Right atrium auricular region (tissue), 2 donors: ENCODE results near the gene TYK2. TPM values are rescaled to one million over a fixed set of nuclear protein-coding genes. Genes with fewer than 3 reads are reported as not detected.

ENCODE experiments used
- DNase-seq: peaks from one replicate; pipeline ENCODE4 v3.0.0-alpha.2; 2019; ENCODE audit warnings: low spot score
- H3K27ac ChIP-seq, 2 donors: fragments of 200-600 bp; sonication (generic); 1 replicate in 1 of 2; 2 replicates in 1 of 2; pipeline ENCODE4 v1.5.1; 2016 to 2019
- H3K27me3 ChIP-seq, 2 donors: fragments of 200-600 bp; sonication (generic); one replicate each; pipeline versions ENCODE4 v1.5.1 to v1.6.0; 2017 to 2019
- H3K36me3 ChIP-seq: fragments of 200-600 bp; sonication (generic); one replicate; pipeline ENCODE4 v1.5.1; 2016
- H3K4me1 ChIP-seq, 2 donors: fragments of 200-600 bp; sonication (generic); one replicate each; pipeline versions ENCODE4 v1.5.1 to v1.6.0; 2017 to 2019
- H3K4me3 ChIP-seq, 2 donors: fragments of 200-600 bp; sonication (generic); 1 replicate in 1 of 2; 2 replicates in 1 of 2; pipeline ENCODE4 v1.5.1; 2017 to 2019; ENCODE audit warnings: mild to moderate bottlenecking in 1 of 2, moderate library complexity in 1 of 2
- H3K9me3 ChIP-seq, 2 donors: fragments of 200-600 bp; sonication (generic); one replicate each; pipeline ENCODE4 v1.5.1; 2019
- CTCF ChIP-seq, 2 donors: fragments of 200-600 bp; sonication (generic); IDR thresholded peaks; one replicate each; pipeline ENCODE4 v1.5.1; 2019; ENCODE audit warnings: antibody characterized with exemption in 2 of 2
- total RNA-seq, 2 donors: library from RNA; depleted of rRNA; stranded (reverse); fragments of >200 nt; gene quantifications; one replicate each; pipeline ENCODE4 v1.1.0, GENCODE V29; 2016

Gene TYK2
- total RNA-seq, 2 donors from 2014 or later, result 31.7 to 58.8 TPM

GRCh38 chr19:10422046-10422461 is 41.7 kb upstream of the TYK2 start:
- Histone ChIP-seq H3K9me3 (no peaks in the 10 kb centered on the region), H3K4me3 (no peak overlapping the region), H3K27me3 (peaks cover 23 to 64% of the 10 kb centered on the region in 2 donors), H3K4me1 (peaks cover 0 to 50% of the 10 kb centered on the region in 2 donors), H3K27ac (no peak overlapping the region), H3K36me3 (no peaks in the 10 kb centered on the region)
- no peak for TF ChIP-seq CTCF (IDR thresholded peaks at IDR 0.05)
- DNase-seq, result no peak

GRCh38 chr19:10421240-10422045 is 41.1 kb upstream of the TYK2 start:
- TF ChIP-seq CTCF (IDR thresholded peaks at IDR 0.05), result no peak
- no peak for DNase-seq
- Histone ChIP-seq H3K27ac (no peak overlapping the region), H3K4me1 (peaks cover 0 to 56% of the 10 kb centered on the region in 2 donors), H3K4me3 (no peak overlapping the region), H3K27me3 (peaks cover 23 to 69% of the 10 kb centered on the region in 2 donors), H3K9me3 (no peaks in the 10 kb centered on the region), H3K36me3 (no peaks in the 10 kb centered on the region)

GRCh38 chr19:10420444-10421239 is 40.3 kb upstream of the TYK2 start, which contains the start of gene PDE4A:
TSS of gene PDE4A (plus strand) at chr19:10420538. CDS start at chr19:10420765, 227 bp downstream.
- H3K4me1 ChIP-seq, result peaks cover 0 to 64% of the 10 kb centered on the region in 2 donors
- no peaks in the 10 kb centered on the region for H3K36me3 ChIP-seq
- H3K27ac ChIP-seq, result no peak within 1 kb of the TSS
- no peak for DNase-seq
- H3K9me3 ChIP-seq, result no peaks in the 10 kb centered on the region
- H3K4me3 ChIP-seq, result peak within 1 kb of the TSS in 1 of 2 donors; percentile 33
- TF ChIP-seq CTCF (IDR thresholded peaks at IDR 0.05), result peak in 1 of 2 donors; percentile 22
- H3K27me3 ChIP-seq, result peaks cover 23 to 69% of the 10 kb centered on the region in 2 donors

GRCh38 chr19:10419646-10420443 is 39.5 kb upstream of the TYK2 start:
- DNase-seq, result no peak
- H3K4me1 ChIP-seq, result peaks cover 0 to 65% of the 10 kb centered on the region in 2 donors
- no peak for TF ChIP-seq CTCF (IDR thresholded peaks at IDR 0.05)
- no peaks in the 10 kb centered on the region for H3K9me3 ChIP-seq
- H3K36me3 ChIP-seq, result no peaks in the 10 kb centered on the region
- H3K27ac ChIP-seq, result no peak overlapping the region
- peak overlapping the region in 1 of 2 donors; percentile 33 for H3K4me3 ChIP-seq
- H3K27me3 ChIP-seq, result peaks cover 23 to 69% of the 10 kb centered on the region in 2 donors

GRCh38 chr19:10419200-10419645 is 38.9 kb upstream of the TYK2 start:
- Histone ChIP-seq H3K27ac (no peak overlapping the region), H3K4me1 (peaks cover 0 to 59% of the 10 kb centered on the region in 2 donors), H3K36me3 (no peaks in the 10 kb centered on the region), H3K27me3 (peaks cover 23 to 69% of the 10 kb centered on the region in 2 donors), H3K4me3 (peak overlapping the region in 1 of 2 donors; percentile 31), H3K9me3 (no peaks in the 10 kb centered on the region)
- DNase-seq, result no peak
- no peak for TF ChIP-seq CTCF (IDR thresholded peaks at IDR 0.05)
